Measurements from ENCODE around the gene LOC128125822.

LOC128125822 gene

GRCh38 chr6:63572044-63572746 lies at the start of gene LOC128125822, which contains the start of gene PTP4A1 (continued):
- TF ChIP-seq, protein P1, sequence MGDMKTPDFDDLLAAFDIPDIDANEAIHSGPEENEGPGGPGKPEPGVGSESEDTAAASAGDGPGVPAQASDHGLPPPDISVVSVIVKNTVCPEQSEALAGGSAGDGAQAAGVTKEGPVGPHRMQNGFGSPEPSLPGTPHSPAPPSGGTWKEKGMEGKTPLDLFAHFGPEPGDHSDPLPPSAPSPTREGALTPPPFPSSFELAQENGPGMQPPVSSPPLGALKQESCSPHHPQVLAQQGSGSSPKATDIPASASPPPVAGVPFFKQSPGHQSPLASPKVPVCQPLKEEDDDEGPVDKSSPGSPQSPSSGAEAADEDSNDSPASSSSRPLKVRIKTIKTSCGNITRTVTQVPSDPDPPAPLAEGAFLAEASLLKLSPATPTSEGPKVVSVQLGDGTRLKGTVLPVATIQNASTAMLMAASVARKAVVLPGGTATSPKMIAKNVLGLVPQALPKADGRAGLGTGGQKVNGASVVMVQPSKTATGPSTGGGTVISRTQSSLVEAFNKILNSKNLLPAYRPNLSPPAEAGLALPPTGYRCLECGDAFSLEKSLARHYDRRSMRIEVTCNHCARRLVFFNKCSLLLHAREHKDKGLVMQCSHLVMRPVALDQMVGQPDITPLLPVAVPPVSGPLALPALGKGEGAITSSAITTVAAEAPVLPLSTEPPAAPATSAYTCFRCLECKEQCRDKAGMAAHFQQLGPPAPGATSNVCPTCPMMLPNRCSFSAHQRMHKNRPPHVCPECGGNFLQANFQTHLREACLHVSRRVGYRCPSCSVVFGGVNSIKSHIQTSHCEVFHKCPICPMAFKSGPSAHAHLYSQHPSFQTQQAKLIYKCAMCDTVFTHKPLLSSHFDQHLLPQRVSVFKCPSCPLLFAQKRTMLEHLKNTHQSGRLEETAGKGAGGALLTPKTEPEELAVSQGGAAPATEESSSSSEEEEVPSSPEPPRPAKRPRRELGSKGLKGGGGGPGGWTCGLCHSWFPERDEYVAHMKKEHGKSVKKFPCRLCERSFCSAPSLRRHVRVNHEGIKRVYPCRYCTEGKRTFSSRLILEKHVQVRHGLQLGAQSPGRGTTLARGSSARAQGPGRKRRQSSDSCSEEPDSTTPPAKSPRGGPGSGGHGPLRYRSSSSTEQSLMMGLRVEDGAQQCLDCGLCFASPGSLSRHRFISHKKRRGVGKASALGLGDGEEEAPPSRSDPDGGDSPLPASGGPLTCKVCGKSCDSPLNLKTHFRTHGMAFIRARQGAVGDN (IDR thresholded peaks at IDR 0.05), result peak; percentile 48
- peak; percentile 89; the same call in 1 of the 2 replicates for TF ChIP-seq BACH1 (IDR thresholded peaks at IDR 0.05; ENCODE audit: borderline replicate concordance)
- peak; percentile 40 for TF ChIP-seq KLF5 (IDR thresholded peaks at IDR 0.05; ENCODE audit: partially characterized antibody)
- no peak for TF ChIP-seq SREBF2 (IDR thresholded peaks at IDR 0.05; ENCODE audit: low read length)
- TF ChIP-seq, protein P2, sequence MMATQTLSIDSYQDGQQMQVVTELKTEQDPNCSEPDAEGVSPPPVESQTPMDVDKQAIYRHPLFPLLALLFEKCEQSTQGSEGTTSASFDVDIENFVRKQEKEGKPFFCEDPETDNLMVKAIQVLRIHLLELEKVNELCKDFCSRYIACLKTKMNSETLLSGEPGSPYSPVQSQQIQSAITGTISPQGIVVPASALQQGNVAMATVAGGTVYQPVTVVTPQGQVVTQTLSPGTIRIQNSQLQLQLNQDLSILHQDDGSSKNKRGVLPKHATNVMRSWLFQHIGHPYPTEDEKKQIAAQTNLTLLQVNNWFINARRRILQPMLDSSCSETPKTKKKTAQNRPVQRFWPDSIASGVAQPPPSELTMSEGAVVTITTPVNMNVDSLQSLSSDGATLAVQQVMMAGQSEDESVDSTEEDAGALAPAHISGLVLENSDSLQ (IDR thresholded peaks at IDR 0.05), result peak; percentile 90
- 0 out of 2 replicates have a peak, but pooled peaks have one; percentile 32 for TF ChIP-seq CBX5 (IDR thresholded peaks at IDR 0.05; ENCODE audit: low read depth)
- TF ChIP-seq BHLHE40 (IDR thresholded peaks at IDR 0.05; ENCODE audit: borderline replicate concordance in 1 of 2, low read depth in 2 of 2, low read length in 1 of 2), result peak; percentile 16 to 62; a peak in 2 of 4 replicates
- TF ChIP-seq SMARCA5 (IDR thresholded peaks at IDR 0.05), result peak; percentile 44; the same call in 1 of the 2 replicates
- peak; percentile 63; the same call in 1 of the 2 replicates for TF ChIP-seq PAX5 (IDR thresholded peaks at IDR 0.05; ENCODE audit: borderline replicate concordance, low read depth, low read length)
- TF ChIP-seq IKZF1 (conservative IDR thresholded peaks at IDR 0.05), result peak; percentile 91
- TF ChIP-seq, protein P3, sequence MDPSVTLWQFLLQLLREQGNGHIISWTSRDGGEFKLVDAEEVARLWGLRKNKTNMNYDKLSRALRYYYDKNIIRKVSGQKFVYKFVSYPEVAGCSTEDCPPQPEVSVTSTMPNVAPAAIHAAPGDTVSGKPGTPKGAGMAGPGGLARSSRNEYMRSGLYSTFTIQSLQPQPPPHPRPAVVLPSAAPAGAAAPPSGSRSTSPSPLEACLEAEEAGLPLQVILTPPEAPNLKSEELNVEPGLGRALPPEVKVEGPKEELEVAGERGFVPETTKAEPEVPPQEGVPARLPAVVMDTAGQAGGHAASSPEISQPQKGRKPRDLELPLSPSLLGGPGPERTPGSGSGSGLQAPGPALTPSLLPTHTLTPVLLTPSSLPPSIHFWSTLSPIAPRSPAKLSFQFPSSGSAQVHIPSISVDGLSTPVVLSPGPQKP (IDR thresholded peaks at IDR 0.05; ENCODE audit: low read depth, low read length), result 0 out of 2 replicates have a peak, but pooled peaks have one; percentile 22
- 0 out of 2 replicates have a peak, but pooled peaks have one; percentile 27 for TF ChIP-seq JUND (IDR thresholded peaks at IDR 0.05; ENCODE audit: low read depth, low read length)
- 0 out of 2 replicates have a peak, but pooled peaks have one; percentile 20 for TF ChIP-seq TARDBP (IDR thresholded peaks at IDR 0.05; ENCODE audit: borderline replicate concordance)
- no peak for TF ChIP-seq GABPA (IDR thresholded peaks at IDR 0.05; ENCODE audit: low read depth)
- peak; percentile 35; the same call in 1 of the 2 replicates for TF ChIP-seq ZBED1 (IDR thresholded peaks at IDR 0.05; ENCODE audit: borderline replicate concordance)
- peak; percentile 83 for TF ChIP-seq RFX5 (IDR thresholded peaks at IDR 0.05; ENCODE audit: low read depth, low read length)
- no peak for TF ChIP-seq KDM1A (IDR thresholded peaks at IDR 0.05; ENCODE audit: borderline replicate concordance)
- TF ChIP-seq CHD1 (IDR thresholded peaks at IDR 0.05; ENCODE audit: low read depth, low read length), result peak; percentile 84; the same call in 1 of the 2 replicates
- TF ChIP-seq EP300 (IDR thresholded peaks at IDR 0.05; ENCODE audit: borderline replicate concordance in 1 of 2, control insufficient read depth in 1 of 2, low read depth in 2 of 2, low read length in 2 of 2), result peak in 1 of 2 experiments; percentile 68; a peak in 2 of 4 replicates
- TF ChIP-seq FOXM1 (IDR thresholded peaks at IDR 0.05; ENCODE audit: low read depth, low read length), result 0 out of 2 replicates have a peak, but pooled peaks have one; percentile 10
- peak; percentile 68 for TF ChIP-seq PML (IDR thresholded peaks at IDR 0.05; ENCODE audit: low read length)
- peak; percentile 45; the same call in 1 of the 3 replicates for TF ChIP-seq POU2F2 (IDR thresholded peaks at IDR 0.05; ENCODE audit: borderline replicate concordance, low read depth, low read length)
- peak; percentile 91 for TF ChIP-seq POLR2A (IDR thresholded peaks at IDR 0.05; ENCODE audit: low read depth, low read length)
- TF ChIP-seq EGR1 (IDR thresholded peaks at IDR 0.05; ENCODE audit: borderline replicate concordance in 1 of 2, low read depth in 2 of 2, low read length in 2 of 2), result peak; percentile 36 to 100
- TF ChIP-seq MYC (IDR thresholded peaks at IDR 0.05; ENCODE audit: insufficient read depth, insufficient read length, insufficient replicate concordance, low read length, severe bottlenecking), result peak; percentile 26

Measured in GM12878 (cell line).